A549 (cell line): ENCODE results near the gene IMPG2.

ENCODE experiments used
- BHLHE40 ChIP-seq: IDR thresholded peaks from 2 replicates; pipeline ENCODE4 v1.6.1; 2012; ENCODE audit warnings: low read depth, low read length, inconsistent platforms
- CTCF ChIP-seq: fragments of >200 bp; sonication (Bioruptor Twin); formaldehyde crosslinking; IDR thresholded peaks from 3 replicates; pipeline ENCODE4 v1.5.1; 2016
- ESRRA ChIP-seq: fragments of 150-350 bp; IDR thresholded peaks from 2 replicates; pipeline ENCODE4 v1.6.1; 2014; ENCODE audit warnings: mild to moderate bottlenecking, low read length, borderline replicate concordance
- HDAC2 ChIP-seq: fragments of 200-600 bp; sonication (generic); IDR thresholded peaks from 2 replicates; pipeline ENCODE4 v1.6.1; 2016
- POLR2A ChIP-seq: IDR thresholded peaks from 2 replicates; pipeline ENCODE4 v1.6.1; 2012; ENCODE audit warnings: mild to moderate bottlenecking, low read length
- TF ChIP-seq, protein P1 (sequence below): fragments of 250-450 bp; sonication (Bioruptor Pico); IDR thresholded peaks from 2 replicates; pipeline ENCODE4 v1.5.0; 2020; ENCODE audit warnings: low read depth, mild to moderate bottlenecking, moderate library complexity

- TF ChIP-seq BHLHE40 = no peak
- TF ChIP-seq, protein P1, sequence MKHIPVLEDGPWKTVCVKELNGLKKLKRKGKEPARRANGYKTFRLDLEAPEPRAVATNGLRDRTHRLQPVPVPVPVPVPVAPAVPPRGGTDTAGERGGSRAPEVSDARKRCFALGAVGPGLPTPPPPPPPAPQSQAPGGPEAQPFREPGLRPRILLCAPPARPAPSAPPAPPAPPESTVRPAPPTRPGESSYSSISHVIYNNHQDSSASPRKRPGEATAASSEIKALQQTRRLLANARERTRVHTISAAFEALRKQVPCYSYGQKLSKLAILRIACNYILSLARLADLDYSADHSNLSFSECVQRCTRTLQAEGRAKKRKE (CRISPR knock-in tag) = no peak
- TF ChIP-seq POLR2A = no peak
- TF ChIP-seq CTCF = no peak
- TF ChIP-seq HDAC2 = no peak
- TF ChIP-seq ESRRA = no peak
Measured at GRCh38 chr3:101303836-101304235, 16.5 kb downstream of the IMPG2 start.
